ENCODE data around the gene ITGA8. TPM values are rescaled to one million over a fixed set of nuclear protein-coding genes. Genes with fewer than 3 reads are reported as not detected.
"Not testable (repeated sequence)": the region's sequence is repeated elsewhere in the genome, so short reads cannot be mapped to it uniquely, and the experiment has no call there.

Gene ITGA8
- total and polyA plus RNA-seq, 11 donors, result 0.50 to 4.3 (median 1.5) TPM

DNA sequence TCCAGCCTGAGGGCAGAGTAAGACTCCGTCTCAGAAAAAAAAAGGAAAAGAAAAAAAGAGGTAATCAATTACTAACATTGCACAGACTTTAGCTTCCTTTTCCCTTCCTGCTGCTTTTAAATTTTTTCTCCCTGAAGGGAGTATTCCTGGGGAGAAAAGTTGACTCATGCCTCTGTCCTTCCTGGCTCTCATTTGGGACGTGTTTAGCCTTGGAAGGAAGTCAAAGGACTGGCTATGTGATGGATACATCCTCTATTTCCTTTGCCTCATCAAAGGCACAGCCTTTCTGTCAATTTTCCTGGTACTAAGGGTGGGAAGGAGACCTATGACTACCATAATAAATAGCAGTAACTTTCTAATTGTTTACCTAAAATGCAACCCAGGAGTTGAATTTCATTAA lies 77.6 kb downstream of the ITGA8 start:
- no peaks in the 10 kb centered on the region for H3K27me3 ChIP-seq
- H3K9me3 ChIP-seq, result no peaks in the 10 kb centered on the region
- no peaks in the 10 kb centered on the region for H3K36me3 ChIP-seq
- ATAC-seq (peak in 2 of 4 donors; percentile 13 to 80), DNase-seq (no peak)
- no peak overlapping the region for H3K4me3 ChIP-seq
- H3K27ac ChIP-seq, result no peak overlapping the region
- peaks cover 0 to 5% (median 0%) of the 10 kb centered on the region in 12 donors for H3K4me1 ChIP-seq
- TF ChIP-seq, protein P1, sequence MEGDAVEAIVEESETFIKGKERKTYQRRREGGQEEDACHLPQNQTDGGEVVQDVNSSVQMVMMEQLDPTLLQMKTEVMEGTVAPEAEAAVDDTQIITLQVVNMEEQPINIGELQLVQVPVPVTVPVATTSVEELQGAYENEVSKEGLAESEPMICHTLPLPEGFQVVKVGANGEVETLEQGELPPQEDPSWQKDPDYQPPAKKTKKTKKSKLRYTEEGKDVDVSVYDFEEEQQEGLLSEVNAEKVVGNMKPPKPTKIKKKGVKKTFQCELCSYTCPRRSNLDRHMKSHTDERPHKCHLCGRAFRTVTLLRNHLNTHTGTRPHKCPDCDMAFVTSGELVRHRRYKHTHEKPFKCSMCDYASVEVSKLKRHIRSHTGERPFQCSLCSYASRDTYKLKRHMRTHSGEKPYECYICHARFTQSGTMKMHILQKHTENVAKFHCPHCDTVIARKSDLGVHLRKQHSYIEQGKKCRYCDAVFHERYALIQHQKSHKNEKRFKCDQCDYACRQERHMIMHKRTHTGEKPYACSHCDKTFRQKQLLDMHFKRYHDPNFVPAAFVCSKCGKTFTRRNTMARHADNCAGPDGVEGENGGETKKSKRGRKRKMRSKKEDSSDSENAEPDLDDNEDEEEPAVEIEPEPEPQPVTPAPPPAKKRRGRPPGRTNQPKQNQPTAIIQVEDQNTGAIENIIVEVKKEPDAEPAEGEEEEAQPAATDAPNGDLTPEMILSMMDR (IDR thresholded peaks at IDR 0.05), result no peak
- TF ChIP-seq POLR2A (IDR thresholded peaks at IDR 0.05), result no peak
- intact Hi-C loops (cut with DNase I), result no loop called here
- WGBS, 4 donors, result 38 to 51% (median 49%) methylated on average over 2 of the region's 2 CpGs

DNA sequence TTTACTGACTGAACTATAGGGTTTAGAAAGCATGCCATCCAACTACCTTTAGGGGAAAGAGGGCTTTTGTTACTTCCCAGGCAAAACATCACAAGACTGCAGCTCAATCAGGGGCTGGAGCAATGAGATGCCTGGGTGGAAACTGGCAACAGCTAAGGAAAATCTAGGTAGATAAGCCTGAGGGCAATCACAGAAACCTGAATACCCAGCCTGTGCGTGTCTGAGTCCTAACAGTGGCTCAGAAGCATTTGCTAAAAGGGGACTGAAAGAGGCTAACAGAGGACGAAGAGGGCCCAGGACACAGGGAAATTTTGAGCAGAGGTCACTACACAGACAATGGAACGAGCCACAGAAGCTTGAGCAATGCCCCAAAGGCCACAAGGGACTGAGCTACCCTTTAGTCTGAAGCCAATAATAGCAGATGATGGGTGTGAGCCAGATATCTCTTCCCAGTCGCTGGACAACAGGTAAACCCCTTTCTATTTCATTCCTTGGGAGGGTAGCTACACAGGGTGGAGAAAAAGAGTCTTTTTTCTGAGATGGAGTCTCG lies 79.1 kb downstream of the ITGA8 start:
- ATAC-seq, result no peak

DNA sequence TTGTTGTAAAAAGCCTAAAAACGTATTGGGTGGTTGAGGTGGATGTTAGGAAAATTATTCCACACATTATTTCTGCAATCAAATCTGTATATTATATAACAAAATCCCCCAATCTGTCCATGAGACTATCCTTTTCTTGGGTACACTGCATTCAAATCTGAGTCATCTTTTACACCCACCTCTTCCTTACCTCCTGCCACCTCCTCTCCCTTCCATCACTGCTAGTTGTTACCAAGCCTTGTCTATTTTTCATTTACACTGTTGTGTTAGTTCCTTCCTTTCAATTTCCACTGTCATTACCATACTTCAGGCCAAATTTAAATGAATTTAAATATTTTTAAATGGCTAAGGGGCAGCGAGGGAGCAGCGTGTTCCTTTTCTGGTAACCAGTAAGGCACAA lies 83.3 kb downstream of the ITGA8 start:
- no peak overlapping the region for H3K27ac ChIP-seq
- no peak for ATAC-seq

More for the DNA sequence above, 79.1 kb downstream of the ITGA8 start:
- Histone ChIP-seq H3K36me3 (no peaks in the 10 kb centered on the region), H3K4me1 (peaks cover 0 to 5% (median 0%) of the 10 kb centered on the region in 12 donors), H3K9me3 (no peaks in the 10 kb centered on the region), H3K27me3 (no peaks in the 10 kb centered on the region), H3K27ac (no peak overlapping the region), H3K4me3 (no peak overlapping the region)
- intact Hi-C loops (cut with DNase I), result no loop called here
- 62 to 78% (median 72%) methylated on average over 5 of the region's 5 CpGs for WGBS, 4 donors
- DNase-seq, result no peak
- no peak for TF ChIP-seq POLR2A (IDR thresholded peaks at IDR 0.05)
- TF ChIP-seq, protein P1 (IDR thresholded peaks at IDR 0.05), result no peak

GRCh38 chr10:15632456-15633091 lies 87.1 kb downstream of the ITGA8 start:
- ATAC-seq (no peak), DNase-seq (no peak)
- Histone ChIP-seq H3K9me3 (no peaks in the 10 kb centered on the region), H3K36me3 (no peaks in the 10 kb centered on the region), H3K4me3 (no peak overlapping the region), H3K27ac (no peak overlapping the region), H3K27me3 (no peaks in the 10 kb centered on the region), H3K4me1 (peaks cover 0 to 8% (median 0%) of the 10 kb centered on the region in 12 donors)
- intact Hi-C loops (cut with DNase I), result no loop called here
- 53 to 57% (median 55%) methylated on average over 4 of the region's 4 CpGs for WGBS, 4 donors
- TF ChIP-seq, protein P1 (IDR thresholded peaks at IDR 0.05), result no peak
- no peak for TF ChIP-seq POLR2A (IDR thresholded peaks at IDR 0.05)

More for the DNA sequence above, 83.3 kb downstream of the ITGA8 start:
- no peak for DNase-seq
- TF ChIP-seq POLR2A (IDR thresholded peaks at IDR 0.05), result no peak
- TF ChIP-seq, protein P1 (IDR thresholded peaks at IDR 0.05), result no peak
- no peaks in the 10 kb centered on the region for H3K36me3 ChIP-seq
- no peak overlapping the region for H3K4me3 ChIP-seq
- H3K9me3 ChIP-seq, result no peaks in the 10 kb centered on the region
- intact Hi-C loops (cut with DNase I), result loop anchor here in 1 of 10 donors (5.0 kb wide), 1 partner anchor 61 kb away; no protein-coding TSS in a partner anchor
- WGBS, 4 donors, result 90 to 96% (median 92%) methylated on average over 3 of the region's 3 CpGs
- peaks cover 0 to 10% (median 0%) of the 10 kb centered on the region in 12 donors for H3K4me1 ChIP-seq
- H3K27me3 ChIP-seq, result no peaks in the 10 kb centered on the region

DNA sequence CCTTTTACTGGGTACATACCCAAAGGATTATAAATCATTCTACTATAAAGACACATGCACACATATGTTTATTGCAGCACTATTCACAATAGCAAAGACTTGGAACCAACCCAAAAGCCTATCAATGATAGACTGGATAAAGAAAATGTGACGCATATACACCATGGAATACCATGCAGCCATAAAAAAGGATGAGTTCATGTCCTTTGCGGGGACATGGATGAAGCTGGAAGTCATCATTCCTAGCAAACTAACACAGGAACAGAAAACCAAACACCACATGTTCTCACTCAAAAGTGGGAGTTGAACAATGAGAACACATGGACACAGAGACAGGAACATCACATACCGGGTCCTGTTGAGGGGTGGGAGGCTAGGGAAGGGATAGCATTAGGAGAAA lies 88.5 kb downstream of the ITGA8 start:
- H3K36me3 ChIP-seq; ATAC-seq; H3K4me3 ChIP-seq; H3K27me3 ChIP-seq; DNase-seq; H3K4me1 ChIP-seq; intact Hi-C loops (cut with DNase I); H3K27ac ChIP-seq; H3K9me3 ChIP-seq: not testable (repeated sequence)
- 55 to 92% (median 82%) methylated on average over 3 of the region's 3 CpGs for WGBS, 4 donors

Measured in heart left ventricle (tissue), 16 donors.